IPS-20b (cell line): Measurements from ENCODE around the gene IFNAR2.
"Not testable (repeated sequence)": the region's sequence is repeated elsewhere in the genome, so short reads cannot be mapped to it uniquely, and the experiment has no call there.

ENCODE experiments used
- H3K27ac ChIP-seq: one replicate; pipeline ENCODE4 v1.5.1; 2013; ENCODE audit warnings: low read length
- H3K27me3 ChIP-seq: 2 replicates; pipeline ENCODE4 v1.6.1; 2013; ENCODE audit warnings: mild to moderate bottlenecking, low read length, inconsistent platforms; ENCODE audit not compliant: insufficient read depth
- H3K36me3 ChIP-seq: 2 replicates; pipeline ENCODE4 v1.6.1; 2013; ENCODE audit warnings: low read depth, mild to moderate bottlenecking, inconsistent platforms, low read length, moderate library complexity; ENCODE audit not compliant: insufficient read depth
- H3K4me1 ChIP-seq: 2 replicates; pipeline ENCODE4 v1.6.1; 2013; ENCODE audit warnings: mild to moderate bottlenecking, control low read depth, inconsistent platforms, low read length, moderate library complexity; ENCODE audit not compliant: insufficient read depth
- H3K4me3 ChIP-seq: 2 replicates; pipeline ENCODE4 v1.5.1; 2013; ENCODE audit warnings: mild to moderate bottlenecking, low read length, inconsistent platforms
- H3K9ac ChIP-seq: 2 replicates; pipeline ENCODE4 v1.6.1; 2013; ENCODE audit warnings: low read depth, mild to moderate bottlenecking, inconsistent platforms, low read length, moderate library complexity
- H3K9me3 ChIP-seq: 2 replicates; pipeline ENCODE4 v1.6.1; 2013; ENCODE audit warnings: mild to moderate bottlenecking, low read depth, low read length, inconsistent platforms; ENCODE audit not compliant: insufficient read depth

The IFNAR2 gene

GRCh38 chr21:33236766-33237165 lies 7.0 kb downstream of the IFNAR2 start:
- H3K36me3 ChIP-seq = peaks cover 10% of the 10 kb centered on the region
- H3K27ac ChIP-seq = no peak overlapping the region
- H3K27me3 ChIP-seq = no peaks in the 10 kb centered on the region
- no peak overlapping the region for H3K4me3 ChIP-seq
- peaks cover 41% of the 10 kb centered on the region for H3K9me3 ChIP-seq
- H3K9ac ChIP-seq = no peak overlapping the region
- H3K4me1 ChIP-seq = peaks cover 15% of the 10 kb centered on the region

GRCh38 chr21:33237486-33237885 lies 7.7 kb downstream of the IFNAR2 start:
- no peak overlapping the region for H3K27ac ChIP-seq
- H3K9ac ChIP-seq = no peak overlapping the region
- H3K9me3 ChIP-seq = peaks cover 41% of the 10 kb centered on the region
- peaks cover 14% of the 10 kb centered on the region for H3K36me3 ChIP-seq
- no peak overlapping the region for H3K4me3 ChIP-seq
- H3K4me1 ChIP-seq = peaks cover 10% of the 10 kb centered on the region
- H3K27me3 ChIP-seq = no peaks in the 10 kb centered on the region

GRCh38 chr21:33238146-33238545 lies 8.4 kb downstream of the IFNAR2 start:
- Histone ChIP-seq H3K4me3 (no peak overlapping the region), H3K27ac (no peak overlapping the region), H3K36me3 (peaks cover 14% of the 10 kb centered on the region), H3K9ac (no peak overlapping the region), H3K27me3 (no peaks in the 10 kb centered on the region), H3K9me3 (peaks cover 41% of the 10 kb centered on the region), H3K4me1 (peaks cover 10% of the 10 kb centered on the region)

GRCh38 chr21:33238565-33239255 lies 9.0 kb downstream of the IFNAR2 start:
- peaks cover 10% of the 10 kb centered on the region for H3K4me1 ChIP-seq
- H3K27me3 ChIP-seq = no peaks in the 10 kb centered on the region
- no peak overlapping the region for H3K9ac ChIP-seq
- H3K27ac ChIP-seq = no peak overlapping the region
- peaks cover 14% of the 10 kb centered on the region for H3K36me3 ChIP-seq
- H3K4me3 ChIP-seq = no peak overlapping the region; the same call in 1 of the 2 replicates
- peaks cover 41% of the 10 kb centered on the region for H3K9me3 ChIP-seq

GRCh38 chr21:33239559-33240127 lies 9.9 kb downstream of the IFNAR2 start:
- not testable (repeated sequence) for H3K4me1 ChIP-seq, H3K9ac ChIP-seq, H3K27me3 ChIP-seq, H3K27ac ChIP-seq, H3K4me3 ChIP-seq
- Histone ChIP-seq H3K9me3 (peaks cover 41% of the 10 kb centered on the region), H3K36me3 (peaks cover 16% of the 10 kb centered on the region)

GRCh38 chr21:33240404-33240803 lies 10.7 kb downstream of the IFNAR2 start:
- Histone ChIP-seq H3K4me1 (no peaks in the 10 kb centered on the region; the same call in 1 of the 2 replicates), H3K36me3 (peaks cover 24% of the 10 kb centered on the region), H3K27ac (no peak overlapping the region), H3K9ac (no peak overlapping the region), H3K4me3 (peak overlapping the region; percentile 29; the same call in 1 of the 2 replicates), H3K27me3 (no peaks in the 10 kb centered on the region; the same call in 1 of the 2 replicates), H3K9me3 (peaks cover 37% of the 10 kb centered on the region)

GRCh38 chr21:33241846-33242245 lies 12.1 kb downstream of the IFNAR2 start:
- Histone ChIP-seq H3K4me3 (no peak overlapping the region), H3K4me1 (no peaks in the 10 kb centered on the region; the same call in 1 of the 2 replicates), H3K27me3 (no peaks in the 10 kb centered on the region; the same call in 1 of the 2 replicates), H3K9ac (no peak overlapping the region), H3K36me3 (peaks cover 35% of the 10 kb centered on the region), H3K9me3 (peaks cover 31% of the 10 kb centered on the region), H3K27ac (no peak overlapping the region)

- H3K4me1 ChIP-seq, H3K4me3 ChIP-seq, H3K9ac ChIP-seq, H3K27ac ChIP-seq, H3K27me3 ChIP-seq: not testable (repeated sequence)
- Histone ChIP-seq H3K36me3 (peaks cover 45% of the 10 kb centered on the region), H3K9me3 (peaks cover 24% of the 10 kb centered on the region)
These were observed 13.1 kb downstream of the IFNAR2 start for GRCh38 chr21:33242846-33243245.

GRCh38 chr21:33244082-33244778 lies 14.5 kb downstream of the IFNAR2 start:
- no peaks in the 10 kb centered on the region; the same call in 1 of the 2 replicates for H3K27me3 ChIP-seq
- no peak overlapping the region for H3K27ac ChIP-seq
- no peak overlapping the region for H3K4me3 ChIP-seq
- H3K36me3 ChIP-seq = peaks cover 52% of the 10 kb centered on the region
- H3K9me3 ChIP-seq = peaks cover 11% of the 10 kb centered on the region
- no peak overlapping the region for H3K9ac ChIP-seq
- no peaks in the 10 kb centered on the region; the same call in 1 of the 2 replicates for H3K4me1 ChIP-seq

GRCh38 chr21:33244779-33245105 lies 15.0 kb downstream of the IFNAR2 start:
- H3K4me1 ChIP-seq = no peaks in the 10 kb centered on the region; the same call in 1 of the 2 replicates
- H3K27ac ChIP-seq = no peak overlapping the region
- H3K4me3 ChIP-seq = no peak overlapping the region
- peaks cover 7% of the 10 kb centered on the region for H3K9me3 ChIP-seq
- H3K27me3 ChIP-seq = no peaks in the 10 kb centered on the region; the same call in 1 of the 2 replicates
- H3K36me3 ChIP-seq = peaks cover 57% of the 10 kb centered on the region
- no peak overlapping the region for H3K9ac ChIP-seq

- Histone ChIP-seq H3K9ac (no peak overlapping the region), H3K36me3 (peaks cover 58% of the 10 kb centered on the region), H3K27ac (no peak overlapping the region), H3K4me3 (no peak overlapping the region), H3K9me3 (peaks cover under 1% of the 10 kb centered on the region), H3K27me3 (no peaks in the 10 kb centered on the region; the same call in 1 of the 2 replicates), H3K4me1 (no peaks in the 10 kb centered on the region; the same call in 1 of the 2 replicates)
These were observed 15.7 kb downstream of the IFNAR2 start for GRCh38 chr21:33245289-33245918.
